Ascending aorta (tissue), 2 donors: ENCODE data around the gene CASQ1. TPM values are rescaled to one million over a fixed set of nuclear protein-coding genes. Genes with fewer than 3 reads are reported as not detected.

Source experiments
- DNase-seq, 2 donors: peaks; one replicate each; pipeline ENCODE4 v3.0.0-alpha.2; 2019; ENCODE audit warnings: low spot score in 2 of 2
- H3K27ac ChIP-seq, 2 donors: fragments of 200-600 bp; sonication (generic); one replicate each; pipeline ENCODE4 v1.5.1; 2016 to 2017; ENCODE audit warnings: mild to moderate bottlenecking in 1 of 2
- H3K27me3 ChIP-seq: fragments of 200-600 bp; sonication (generic); one replicate; pipeline ENCODE4 v1.5.1; 2017
- H3K36me3 ChIP-seq, 2 donors: fragments of 200-600 bp; sonication (generic); one replicate each; pipeline ENCODE4 v1.5.1; 2016
- H3K4me1 ChIP-seq, 2 donors: fragments of 200-600 bp; sonication (generic); one replicate each; pipeline ENCODE4 v1.5.1; 2016 to 2017; ENCODE audit warnings: mild to moderate bottlenecking in 1 of 2
- H3K4me3 ChIP-seq, 2 donors: fragments of 200-600 bp; sonication (generic); one replicate each; pipeline ENCODE4 v1.5.1; 2016 to 2017; ENCODE audit warnings: mild to moderate bottlenecking in 1 of 2
- H3K9me3 ChIP-seq, 2 donors: fragments of 200-600 bp; sonication (generic); one replicate each; pipeline ENCODE4 v1.5.1; 2016
- intact Hi-C: fragments of 100-400 bp; cut with DNase I; formaldehyde crosslinking; loops from one replicate; pipeline ENCODE4 v1.15.1; 2023
- total RNA-seq: library from RNA; depleted of rRNA; stranded (reverse); fragments of >200 nt; gene quantifications from one replicate; pipeline ENCODE4 v1.1.0, GENCODE V29; 2016
- TF ChIP-seq, protein P1 (sequence below), 3 experiments: fragments of 200-600 bp in 2 of 3; fragments of 450-650 bp in 1 of 3; sonication (generic) in 2 of 3; IDR thresholded peaks; one replicate each; pipeline ENCODE4 v1.5.1; 2016 to 2019; ENCODE audit warnings: antibody characterized with exemption in 3 of 3, mild to moderate bottlenecking in 1 of 3, moderate library complexity in 1 of 3

The CASQ1 gene
- total RNA-seq, 1 donor from 2014 or later: not detected

DNA sequence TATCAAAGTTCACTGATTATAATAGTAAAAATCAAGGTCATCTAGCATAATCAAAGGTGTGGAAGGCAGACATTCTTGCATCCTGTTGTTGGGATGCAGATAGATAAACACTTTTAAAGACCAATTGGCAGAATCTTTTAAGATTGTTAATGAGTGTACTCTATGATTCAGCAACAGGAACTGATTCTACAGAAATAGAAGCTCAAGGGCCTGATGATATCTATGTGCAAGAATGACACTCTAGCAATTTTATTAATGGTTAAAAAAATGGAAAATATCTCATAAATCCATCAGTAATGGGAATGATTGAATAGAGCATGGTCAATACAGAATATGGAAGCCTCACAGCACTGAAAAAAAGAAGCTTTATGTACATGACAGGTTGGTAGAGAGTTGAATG, 41.1 kb upstream of the CASQ1 start:
- intact Hi-C loops: loop anchor here (2.0 kb wide), 1 partner anchor 16 kb away; no protein-coding TSS in a partner anchor
- Histone ChIP-seq H3K4me3 (no peak overlapping the region), H3K36me3 (no peaks in the 10 kb centered on the region), H3K27me3 (no peaks in the 10 kb centered on the region), H3K9me3 (no peaks in the 10 kb centered on the region), H3K27ac (peak overlapping the region; percentile 67 to 72), H3K4me1 (peaks cover 5 to 12% of the 10 kb centered on the region in 2 donors)
- TF ChIP-seq, protein P1, sequence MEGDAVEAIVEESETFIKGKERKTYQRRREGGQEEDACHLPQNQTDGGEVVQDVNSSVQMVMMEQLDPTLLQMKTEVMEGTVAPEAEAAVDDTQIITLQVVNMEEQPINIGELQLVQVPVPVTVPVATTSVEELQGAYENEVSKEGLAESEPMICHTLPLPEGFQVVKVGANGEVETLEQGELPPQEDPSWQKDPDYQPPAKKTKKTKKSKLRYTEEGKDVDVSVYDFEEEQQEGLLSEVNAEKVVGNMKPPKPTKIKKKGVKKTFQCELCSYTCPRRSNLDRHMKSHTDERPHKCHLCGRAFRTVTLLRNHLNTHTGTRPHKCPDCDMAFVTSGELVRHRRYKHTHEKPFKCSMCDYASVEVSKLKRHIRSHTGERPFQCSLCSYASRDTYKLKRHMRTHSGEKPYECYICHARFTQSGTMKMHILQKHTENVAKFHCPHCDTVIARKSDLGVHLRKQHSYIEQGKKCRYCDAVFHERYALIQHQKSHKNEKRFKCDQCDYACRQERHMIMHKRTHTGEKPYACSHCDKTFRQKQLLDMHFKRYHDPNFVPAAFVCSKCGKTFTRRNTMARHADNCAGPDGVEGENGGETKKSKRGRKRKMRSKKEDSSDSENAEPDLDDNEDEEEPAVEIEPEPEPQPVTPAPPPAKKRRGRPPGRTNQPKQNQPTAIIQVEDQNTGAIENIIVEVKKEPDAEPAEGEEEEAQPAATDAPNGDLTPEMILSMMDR (IDR thresholded peaks at IDR 0.05): no peak
- no peak for DNase-seq

GRCh38 chr1:160149716-160150115, 40.7 kb upstream of the CASQ1 start:
- H3K27ac ChIP-seq: peak overlapping the region; percentile 67 to 72
- intact Hi-C loops: loop anchor here (2.0 to 5.0 kb wide), 2 partner anchors 17 to 38 kb away; no protein-coding TSS in a partner anchor
- no peaks in the 10 kb centered on the region for H3K27me3 ChIP-seq
- H3K4me1 ChIP-seq: peaks cover 5 to 12% of the 10 kb centered on the region in 2 donors
- DNase-seq: no peak
- no peaks in the 10 kb centered on the region for H3K36me3 ChIP-seq
- TF ChIP-seq, protein P1 (IDR thresholded peaks at IDR 0.05): no peak
- no peak overlapping the region for H3K4me3 ChIP-seq
- H3K9me3 ChIP-seq: no peaks in the 10 kb centered on the region

DNA sequence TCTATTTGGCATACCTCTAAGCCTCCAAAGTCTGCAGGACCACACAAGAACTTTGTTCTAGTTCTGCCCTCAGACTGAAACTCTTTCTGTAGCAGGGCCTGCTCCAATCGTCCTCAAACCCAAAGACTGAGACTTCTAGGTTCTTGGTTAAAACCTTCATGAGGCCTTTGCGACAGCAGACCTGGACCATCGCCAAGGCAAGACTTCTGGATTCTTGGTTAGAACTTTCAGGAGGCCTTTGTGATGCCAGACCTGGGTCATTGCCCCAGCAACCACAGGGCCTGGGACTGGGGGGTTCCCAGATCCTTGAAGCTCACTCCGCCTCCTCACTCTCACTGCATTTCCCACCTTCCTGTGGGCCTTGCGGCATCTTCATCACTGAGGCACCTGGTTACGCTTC, 39.1 kb upstream of the CASQ1 start, which contains the start of gene ATP1A4:
TSS of gene ATP1A4 (plus strand) at position 301 of the 400 bp plus-strand sequence. CDS start 438 bp downstream, outside the sequence.
- Histone ChIP-seq H3K4me3 (no peak within 1 kb of the TSS), H3K36me3 (no peaks in the 10 kb centered on the region), H3K4me1 (peaks cover 5 to 12% of the 10 kb centered on the region in 2 donors), H3K27me3 (no peaks in the 10 kb centered on the region), H3K9me3 (no peaks in the 10 kb centered on the region), H3K27ac (no peak within 1 kb of the TSS)
- intact Hi-C loops: loop anchor here (5.0 kb wide), 1 partner anchor 36 kb away; no protein-coding TSS in a partner anchor
- no peak for DNase-seq
- TF ChIP-seq, protein P1 (IDR thresholded peaks at IDR 0.05): no peak

- H3K4me1 ChIP-seq: peaks cover 3 to 5% of the 10 kb centered on the region in 2 donors
- H3K27me3 ChIP-seq: no peaks in the 10 kb centered on the region
- no peak overlapping the region for H3K4me3 ChIP-seq
- H3K36me3 ChIP-seq: no peaks in the 10 kb centered on the region
- intact Hi-C loops: loop anchor here (5.0 kb wide), 1 partner anchor 33 kb away; no protein-coding TSS in a partner anchor
- TF ChIP-seq, protein P1 (IDR thresholded peaks at IDR 0.05): no peak
- no peak for DNase-seq
- no peak overlapping the region for H3K27ac ChIP-seq
- no peaks in the 10 kb centered on the region for H3K9me3 ChIP-seq
These were observed 35.6 kb upstream of the CASQ1 start for GRCh38 chr1:160154790-160155189.

DNA sequence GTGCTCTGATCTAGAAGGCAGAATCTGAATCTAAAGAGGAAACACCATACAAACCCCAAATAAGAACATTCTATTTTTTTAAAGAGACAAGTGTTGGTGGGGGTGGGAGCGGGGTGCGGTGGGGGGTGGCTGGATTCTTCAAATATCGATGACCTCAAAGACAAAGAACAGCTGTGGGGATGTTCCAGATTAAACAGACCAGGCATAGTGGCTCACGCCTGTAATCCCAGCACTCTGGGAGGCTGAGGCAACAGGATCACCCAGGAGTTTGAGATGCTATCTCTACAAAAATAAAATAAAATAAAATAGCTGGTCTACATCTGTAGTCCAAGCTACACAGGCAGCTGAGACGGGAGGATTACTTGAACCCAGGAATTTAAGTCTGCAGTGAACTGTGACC, 34.0 kb upstream of the CASQ1 start:
- Histone ChIP-seq H3K4me3 (no peak overlapping the region), H3K36me3 (no peaks in the 10 kb centered on the region), H3K27ac (no peak overlapping the region), H3K4me1 (no peaks in the 10 kb centered on the region), H3K9me3 (no peaks in the 10 kb centered on the region), H3K27me3 (no peaks in the 10 kb centered on the region)
- DNase-seq: no peak
- TF ChIP-seq, protein P1 (IDR thresholded peaks at IDR 0.05): no peak
- intact Hi-C loops: no loop called here
